ENCODE results near the gene GPC6.

DNA sequence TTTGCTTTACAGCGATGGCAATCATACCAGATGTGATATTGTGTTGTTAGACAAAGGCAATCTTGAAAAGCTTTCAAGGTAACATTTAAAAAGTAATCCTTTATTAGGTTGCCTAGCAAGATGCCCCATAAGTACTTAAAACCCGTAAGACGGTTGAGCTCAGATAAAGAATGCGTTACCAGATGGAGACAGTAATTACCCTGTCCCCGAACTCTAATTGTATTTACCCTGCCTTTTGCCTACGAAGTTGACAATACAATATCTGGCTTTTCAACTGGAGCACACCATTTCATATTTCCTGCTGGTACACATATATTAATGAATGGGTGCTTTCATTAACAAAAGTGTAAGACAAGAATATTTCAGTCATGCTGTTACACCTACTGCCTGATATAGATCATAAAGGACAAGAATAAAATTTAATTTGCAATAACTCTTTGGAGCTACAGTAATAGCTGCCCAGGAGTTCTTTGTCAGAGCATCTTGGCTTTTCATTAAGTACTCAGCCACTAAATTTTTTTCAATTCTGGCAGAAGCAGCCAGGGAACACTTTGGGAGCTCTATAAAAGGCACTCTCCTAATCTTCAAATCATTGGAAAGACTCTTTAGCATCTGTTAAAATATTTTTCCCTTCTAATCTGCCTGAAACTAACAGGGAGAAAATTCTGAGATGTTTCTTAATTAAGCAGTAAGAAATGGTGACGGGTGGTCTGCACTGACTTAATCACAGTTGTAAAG lies 1189.1 kb downstream of the GPC6 start:
- TF ChIP-seq, protein P1, sequence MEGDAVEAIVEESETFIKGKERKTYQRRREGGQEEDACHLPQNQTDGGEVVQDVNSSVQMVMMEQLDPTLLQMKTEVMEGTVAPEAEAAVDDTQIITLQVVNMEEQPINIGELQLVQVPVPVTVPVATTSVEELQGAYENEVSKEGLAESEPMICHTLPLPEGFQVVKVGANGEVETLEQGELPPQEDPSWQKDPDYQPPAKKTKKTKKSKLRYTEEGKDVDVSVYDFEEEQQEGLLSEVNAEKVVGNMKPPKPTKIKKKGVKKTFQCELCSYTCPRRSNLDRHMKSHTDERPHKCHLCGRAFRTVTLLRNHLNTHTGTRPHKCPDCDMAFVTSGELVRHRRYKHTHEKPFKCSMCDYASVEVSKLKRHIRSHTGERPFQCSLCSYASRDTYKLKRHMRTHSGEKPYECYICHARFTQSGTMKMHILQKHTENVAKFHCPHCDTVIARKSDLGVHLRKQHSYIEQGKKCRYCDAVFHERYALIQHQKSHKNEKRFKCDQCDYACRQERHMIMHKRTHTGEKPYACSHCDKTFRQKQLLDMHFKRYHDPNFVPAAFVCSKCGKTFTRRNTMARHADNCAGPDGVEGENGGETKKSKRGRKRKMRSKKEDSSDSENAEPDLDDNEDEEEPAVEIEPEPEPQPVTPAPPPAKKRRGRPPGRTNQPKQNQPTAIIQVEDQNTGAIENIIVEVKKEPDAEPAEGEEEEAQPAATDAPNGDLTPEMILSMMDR (IDR thresholded peaks at IDR 0.05): no peak
- TF ChIP-seq POLR2A (IDR thresholded peaks at IDR 0.05): no peak
